Measurements from ENCODE around the gene FAM13A. TPM values are rescaled to one million over a fixed set of nuclear protein-coding genes. Genes with fewer than 3 reads are reported as not detected.

FAM13A gene
- total and polyA plus RNA-seq, 2 of the 8 experiments (the other 6 are each of a cell fraction or from before 2014, with no cell fraction given), result 7.1 to 16.5 TPM

DNA sequence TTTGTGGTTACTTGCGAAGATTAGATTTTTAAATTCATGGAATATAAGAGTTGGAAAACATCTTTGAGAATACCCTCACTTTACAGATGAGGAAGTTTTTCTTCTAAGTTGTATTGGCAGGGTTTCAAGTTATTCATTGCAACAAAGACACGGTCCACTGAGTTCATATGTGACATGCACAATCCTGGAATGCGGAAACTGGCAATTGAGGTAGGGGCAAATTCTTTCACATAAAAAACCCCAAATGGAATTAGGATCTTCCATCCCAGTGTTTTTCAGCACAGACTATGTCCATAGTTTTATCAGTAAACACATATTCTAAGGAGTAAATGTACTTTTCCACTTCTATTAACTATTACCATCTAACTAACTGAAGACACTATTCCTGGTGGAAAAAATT, 277.6 kb downstream of the FAM13A start:
- H3K4me1 ChIP-seq (replicated peaks in 1 of 4; ENCODE audit: control insufficient read depth in 3 of 4, insufficient read depth in 4 of 4, low read length in 3 of 4), result no peaks in the 10 kb centered on the region
- no peak for FAIRE-seq
- H3K9me3 ChIP-seq (ENCODE audit: insufficient read depth in 2 of 2, low read depth in 1 of 2, low read length in 1 of 2), result no peaks in the 10 kb centered on the region
- POLR2A ChIA-PET (ENCODE audit: partially characterized antibody), result no interaction called here
- H3K18ac ChIP-seq (ENCODE audit: extremely low read depth, low read length), result no peak overlapping the region
- CTCF ChIA-PET (ENCODE audit: partially characterized antibody), result interaction anchor here (0.6 kb wide), 1 partner anchor 22 kb away, joined by 4 read pairs; no protein-coding TSS in a partner anchor
- H2BK120ac ChIP-seq (replicated peaks; ENCODE audit: low read depth, low read length), result no peak overlapping the region
- H3K4me2 ChIP-seq (ENCODE audit: insufficient read depth in 1 of 2, low read depth in 2 of 2, low read length in 2 of 2), result no peak overlapping the region
- no peak overlapping the region for H4K8ac ChIP-seq (ENCODE audit: extremely low read depth, insufficient read depth, low read length)
- no peak overlapping the region for H2BK5ac ChIP-seq (ENCODE audit: low read depth, low read length)
- H2AK5ac ChIP-seq (ENCODE audit: low read depth, low read length), result no peak overlapping the region
- no peak overlapping the region for H2BK12ac ChIP-seq (ENCODE audit: low read depth, low read length)
- H2BK15ac ChIP-seq (ENCODE audit: low read length), result no peak overlapping the region
- no peak overlapping the region for H3K9ac ChIP-seq (replicated peaks in 1 of 4; ENCODE audit: extremely low read depth in 1 of 4, low read depth in 3 of 4, low read length in 3 of 4)
- no peak overlapping the region for H3K27ac ChIP-seq (ENCODE audit: low read depth, low read length)
- no peak overlapping the region for H4K91ac ChIP-seq (replicated peaks; ENCODE audit: insufficient read length, low read length)
- no peaks in the 10 kb centered on the region for H3K27me3 ChIP-seq (replicated peaks in 1 of 4; ENCODE audit: control insufficient read depth in 3 of 4, extremely low read depth in 1 of 4, insufficient read depth in 3 of 4, low read length in 3 of 4)
- H3K79me1 ChIP-seq (ENCODE audit: low read depth, low read length), result no peaks in the 10 kb centered on the region
- WGBS, 2 experiments (ENCODE audit: extremely low coverage in 1 of 2, insufficient coverage in 1 of 2, insufficient read length in 1 of 2, insufficient replicate concordance in 2 of 2, low coverage in 1 of 2, low lambda C conversion rate in 2 of 2, missing lambda C conversion rate in 1 of 2), result 94% methylated on average over 3 of the region's 3 CpGs; no CpG with 5 or more reads in 1 of the 2 experiments
- no peak overlapping the region for H3K23ac ChIP-seq (ENCODE audit: insufficient read length)
- no peaks in the 10 kb centered on the region for H3K23me2 ChIP-seq (ENCODE audit: low read depth, low read length)
- no peak overlapping the region for H3K56ac ChIP-seq (replicated peaks; ENCODE audit: insufficient read length, low read depth, low read length)
- no peak overlapping the region for H3K4ac ChIP-seq (replicated peaks; ENCODE audit: insufficient read length, low read depth, low read length)
- H2AFZ ChIP-seq (ENCODE audit: low read length), result no peak overlapping the region
- no peak overlapping the region for H3K4me3 ChIP-seq (ENCODE audit: extremely low read depth in 1 of 4, insufficient read depth in 2 of 4, low read depth in 3 of 4, low read length in 4 of 4)
- H2BK20ac ChIP-seq (ENCODE audit: low read length), result no peak overlapping the region
- H4K5ac ChIP-seq (ENCODE audit: insufficient read length, low read depth, low read length), result no peak overlapping the region
- no peaks in the 10 kb centered on the region for H3K79me2 ChIP-seq (ENCODE audit: control insufficient read depth in 1 of 2, insufficient read depth in 2 of 2, low read length in 2 of 2)
- DNase-seq (ENCODE audit: low read depth in 1 of 2, low spot score in 2 of 2), result no peak
- H3K14ac ChIP-seq (ENCODE audit: insufficient read length), result no peak overlapping the region
- H4K20me1 ChIP-seq (replicated peaks in 1 of 2; ENCODE audit: control insufficient read depth in 1 of 2, insufficient read depth in 2 of 2, low read length in 2 of 2), result no peaks in the 10 kb centered on the region
- no peaks in the 10 kb centered on the region; a peak in 1 of 8 replicates for H3K36me3 ChIP-seq (ENCODE audit: control insufficient read depth in 2 of 4, insufficient read depth in 4 of 4, low read length in 3 of 4)
- TF ChIP-seq, protein P1, sequence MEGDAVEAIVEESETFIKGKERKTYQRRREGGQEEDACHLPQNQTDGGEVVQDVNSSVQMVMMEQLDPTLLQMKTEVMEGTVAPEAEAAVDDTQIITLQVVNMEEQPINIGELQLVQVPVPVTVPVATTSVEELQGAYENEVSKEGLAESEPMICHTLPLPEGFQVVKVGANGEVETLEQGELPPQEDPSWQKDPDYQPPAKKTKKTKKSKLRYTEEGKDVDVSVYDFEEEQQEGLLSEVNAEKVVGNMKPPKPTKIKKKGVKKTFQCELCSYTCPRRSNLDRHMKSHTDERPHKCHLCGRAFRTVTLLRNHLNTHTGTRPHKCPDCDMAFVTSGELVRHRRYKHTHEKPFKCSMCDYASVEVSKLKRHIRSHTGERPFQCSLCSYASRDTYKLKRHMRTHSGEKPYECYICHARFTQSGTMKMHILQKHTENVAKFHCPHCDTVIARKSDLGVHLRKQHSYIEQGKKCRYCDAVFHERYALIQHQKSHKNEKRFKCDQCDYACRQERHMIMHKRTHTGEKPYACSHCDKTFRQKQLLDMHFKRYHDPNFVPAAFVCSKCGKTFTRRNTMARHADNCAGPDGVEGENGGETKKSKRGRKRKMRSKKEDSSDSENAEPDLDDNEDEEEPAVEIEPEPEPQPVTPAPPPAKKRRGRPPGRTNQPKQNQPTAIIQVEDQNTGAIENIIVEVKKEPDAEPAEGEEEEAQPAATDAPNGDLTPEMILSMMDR (IDR thresholded peaks at IDR 0.05; ENCODE audit: control extremely low read depth in 1 of 3, insufficient read depth in 1 of 3, low read depth in 1 of 3, low read length in 3 of 3), result no peak
- TF ChIP-seq TAF1 (IDR thresholded peaks at IDR 0.05; ENCODE audit: low read depth, low read length), result no peak
- TF ChIP-seq TCF12 (IDR thresholded peaks at IDR 0.05; ENCODE audit: low read depth, low read length), result no peak
- no peak for TF ChIP-seq ASH2L (IDR thresholded peaks at IDR 0.05; ENCODE audit: low read length)
- no peak for TF ChIP-seq RFX5 (IDR thresholded peaks at IDR 0.05; ENCODE audit: borderline replicate concordance, low read depth, low read length)
- TF ChIP-seq CTBP2 (IDR thresholded peaks at IDR 0.05; ENCODE audit: borderline replicate concordance, insufficient read depth, insufficient read length, low read length), result no peak
- no peak for TF ChIP-seq JUND (IDR thresholded peaks at IDR 0.05; ENCODE audit: low read length)
- TF ChIP-seq BCL11A (IDR thresholded peaks at IDR 0.05; ENCODE audit: low read depth in 2 of 2, low read length in 2 of 2), result no peak
- TF ChIP-seq SP1 (IDR thresholded peaks at IDR 0.05; ENCODE audit: low read depth, low read length), result no peak
- no peak for TF ChIP-seq NANOG (IDR thresholded peaks at IDR 0.05; ENCODE audit: insufficient read depth, low read depth, low read length, poor library complexity, severe bottlenecking)
- no peak for TF ChIP-seq EGR1 (IDR thresholded peaks at IDR 0.05; ENCODE audit: borderline replicate concordance, low read depth, low read length)
- no peak for TF ChIP-seq POLR2A (IDR thresholded peaks at IDR 0.05; ENCODE audit: control extremely low read depth in 1 of 2, low read depth in 2 of 2, low read length in 2 of 2)
- TF ChIP-seq MAFK (IDR thresholded peaks at IDR 0.05; ENCODE audit: low read depth, low read length), result no peak

All from H1 (cell line).